HG02884 (cell line): Measurements from ENCODE around the gene USP27X.

ENCODE experiments used
- ATAC-seq: cut with Tn5 transposase; IDR thresholded peaks from one replicate; pipeline ENCODE4 v1.9.1; 2021; ENCODE audit warnings: mild to moderate bottlenecking, moderate library complexity; ENCODE audit not compliant: unreplicated experiment

The USP27X gene

GRCh38 chrX:49878834-49879655, at the start of gene USP27X:
USP27X (plus strand) TSS chrX:49879484; CDS start chrX:49880308, 824 bp downstream.
- ATAC-seq, result peak; percentile 79

DNA sequence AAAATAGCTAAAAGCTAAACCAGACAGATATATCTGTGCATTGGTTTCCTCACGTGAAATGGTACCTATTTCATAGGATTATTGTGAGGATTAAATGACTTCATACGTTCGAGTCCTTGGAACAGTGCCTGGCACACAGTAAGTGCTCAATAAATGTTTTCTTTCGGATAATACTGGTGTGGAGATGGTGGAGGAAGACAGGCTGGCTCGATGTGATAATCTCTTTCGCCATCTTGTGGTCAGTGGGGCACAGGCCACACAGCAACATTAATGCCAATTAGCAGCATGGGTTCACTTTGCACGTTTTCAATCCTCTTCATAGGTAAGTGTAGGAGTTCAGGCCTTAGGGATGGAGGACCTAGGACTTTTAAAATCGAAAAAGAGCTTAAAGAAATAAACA, 40.9 kb upstream of the USP27X start:
- ATAC-seq, result no peak

DNA sequence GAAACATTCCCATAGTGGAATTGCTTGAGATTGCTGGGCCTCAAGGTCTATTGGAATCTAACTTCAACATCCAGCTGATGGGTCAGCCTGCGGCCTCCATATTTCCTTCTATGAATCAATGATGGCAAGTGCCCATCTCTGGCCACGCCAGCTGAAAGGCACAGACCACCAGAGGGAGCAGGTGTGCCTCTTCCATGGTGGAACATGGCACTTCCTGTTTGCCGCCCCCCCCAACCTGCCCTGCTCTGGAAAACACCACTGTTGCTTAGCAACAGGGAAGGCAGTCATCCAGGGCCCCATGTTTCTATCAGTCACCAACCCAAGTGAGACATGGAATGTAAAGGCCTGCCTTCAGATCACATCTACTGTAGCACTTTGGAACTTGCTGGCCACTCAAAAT, 38.6 kb upstream of the USP27X start:
- no peak for ATAC-seq

DNA sequence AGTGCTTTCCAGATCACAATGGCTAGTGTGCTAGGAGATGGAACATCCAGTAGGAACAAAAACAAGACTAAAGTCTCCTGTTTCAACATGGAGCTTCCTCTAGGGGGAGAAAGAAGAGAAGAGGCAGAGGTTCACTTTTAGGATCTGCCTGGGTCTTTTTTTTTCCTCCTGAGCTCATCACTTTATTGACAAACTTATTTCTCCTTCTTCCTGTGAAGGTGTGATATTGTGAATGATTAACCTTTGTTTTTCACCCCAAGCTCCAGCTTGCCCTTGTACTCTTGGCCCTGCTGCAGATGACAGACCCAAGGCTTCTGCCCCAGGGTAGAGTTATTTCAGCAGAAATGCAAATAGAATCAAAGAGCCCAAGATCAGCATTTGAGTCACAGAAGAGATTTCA, 36.7 kb upstream of the USP27X start:
- no peak for ATAC-seq

- no peak for ATAC-seq
Observed at GRCh38 chrX:49844611-49845010, 34.7 kb upstream of the USP27X start.

GRCh38 chrX:49845701-49846403, 33.4 kb upstream of the USP27X start:
- ATAC-seq, result peak; percentile 62

DNA sequence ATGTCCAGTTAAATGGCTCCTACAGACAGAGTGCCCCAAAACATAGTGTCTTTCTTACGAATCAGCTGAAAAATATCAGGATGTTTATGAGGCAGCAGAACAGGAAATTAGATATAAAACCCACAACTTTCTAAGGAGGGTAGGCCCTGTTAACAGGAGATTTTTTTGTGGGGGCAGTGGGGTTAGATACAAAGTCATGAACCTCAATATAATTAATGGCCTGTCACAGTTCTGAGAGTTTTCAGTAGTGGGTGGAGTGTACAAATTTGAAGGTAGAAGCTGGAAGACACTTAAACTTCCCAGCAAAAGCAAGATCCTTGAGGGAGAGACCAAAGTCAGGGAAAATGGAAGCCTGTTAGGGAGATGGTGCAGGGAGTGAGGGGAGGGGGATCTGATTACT, 32.8 kb upstream of the USP27X start:
- no peak for ATAC-seq

GRCh38 chrX:49848275-49848674, 31.0 kb upstream of the USP27X start:
- ATAC-seq, result no peak

DNA sequence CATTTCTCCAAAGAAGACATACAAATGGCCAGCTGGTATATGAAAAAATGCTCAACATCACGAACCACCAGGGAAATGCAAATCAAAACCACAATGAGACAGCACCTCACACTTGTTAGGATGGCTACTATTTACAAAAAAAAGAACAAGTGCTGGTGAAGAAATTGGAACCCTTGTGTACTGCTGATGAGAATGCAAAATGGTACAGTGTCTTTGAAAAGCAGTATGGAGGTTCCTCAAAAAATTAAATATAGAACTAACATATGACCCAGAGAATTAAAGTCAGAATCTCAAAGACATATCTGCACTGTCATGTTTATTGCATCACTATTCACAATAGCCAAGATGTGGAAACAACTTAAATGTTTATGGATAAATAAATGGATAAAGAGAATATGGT, 29.3 kb upstream of the USP27X start:
- ATAC-seq, result no peak

- ATAC-seq, result no peak
Observed at GRCh38 chrX:49853661-49854060, 25.6 kb upstream of the USP27X start.

DNA sequence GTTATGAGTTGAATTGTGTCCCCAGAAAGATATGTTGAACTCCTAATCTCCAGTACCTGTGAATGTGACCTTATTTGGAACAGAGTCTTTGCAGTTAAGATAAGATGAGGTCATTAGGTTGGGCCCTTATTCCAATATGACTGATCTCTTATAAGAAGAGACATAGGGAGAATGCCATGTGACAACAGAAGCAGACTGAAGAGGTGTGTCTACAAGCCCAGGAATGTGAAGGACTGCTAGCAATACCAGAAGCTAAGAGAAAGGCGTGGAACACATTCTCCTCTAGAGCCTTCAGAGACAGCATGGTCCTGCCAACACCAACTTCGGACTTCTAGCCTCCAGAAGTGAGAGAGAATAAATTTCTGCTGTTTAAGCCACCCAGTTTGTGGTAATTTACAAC, 22.5 kb upstream of the USP27X start:
- ATAC-seq, result no peak

DNA sequence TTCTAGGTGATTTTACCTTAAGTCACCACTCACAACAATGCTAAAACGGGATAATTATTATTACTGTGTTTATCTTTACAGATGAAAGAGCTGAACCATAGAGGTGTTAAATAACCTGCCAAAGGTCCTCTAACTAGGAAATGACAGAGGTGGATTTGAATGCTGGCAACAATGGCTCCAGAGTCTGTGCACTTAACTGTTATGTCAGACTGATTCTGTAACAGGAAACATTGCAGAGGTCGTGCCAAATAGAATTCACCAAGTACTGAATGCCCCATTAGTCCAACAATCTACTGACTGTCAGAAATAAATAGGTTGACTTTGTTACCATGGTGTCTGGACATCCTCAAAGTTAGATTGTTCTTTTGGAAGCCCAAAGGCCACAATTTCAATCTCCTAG, 20.9 kb upstream of the USP27X start:
- ATAC-seq, result no peak

GRCh38 chrX:49859491-49859890, 19.8 kb upstream of the USP27X start:
- ATAC-seq, result no peak

GRCh38 chrX:49860867-49861535, 18.3 kb upstream of the USP27X start:
- ATAC-seq, result no peak

- no peak for ATAC-seq
Observed at GRCh38 chrX:49862093-49862492, 17.2 kb upstream of the USP27X start.

GRCh38 chrX:49868739-49869138, 10.5 kb upstream of the USP27X start:
- ATAC-seq, result no peak

DNA sequence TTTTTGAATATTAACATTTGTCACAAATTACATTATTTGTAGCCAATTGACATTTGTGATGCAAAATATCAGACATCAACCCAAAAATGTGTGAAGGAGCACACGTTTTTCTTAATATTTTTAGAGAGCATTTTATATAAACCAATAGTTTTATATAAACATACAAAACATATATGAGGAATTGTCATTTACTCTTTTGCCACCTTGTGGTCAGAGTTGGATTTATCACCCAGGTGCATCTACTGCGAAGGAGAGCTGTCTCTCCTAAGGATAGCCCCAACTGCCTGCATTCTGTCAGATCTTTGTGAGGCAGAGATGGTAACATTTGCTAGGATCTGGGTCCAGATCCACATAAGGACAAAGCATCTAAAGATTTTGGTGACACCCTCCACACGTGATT, 2.5 kb upstream of the USP27X start:
- ATAC-seq, result no peak

GRCh38 chrX:49877397-49878101, 1.7 kb upstream of the USP27X start:
- no peak for ATAC-seq

DNA sequence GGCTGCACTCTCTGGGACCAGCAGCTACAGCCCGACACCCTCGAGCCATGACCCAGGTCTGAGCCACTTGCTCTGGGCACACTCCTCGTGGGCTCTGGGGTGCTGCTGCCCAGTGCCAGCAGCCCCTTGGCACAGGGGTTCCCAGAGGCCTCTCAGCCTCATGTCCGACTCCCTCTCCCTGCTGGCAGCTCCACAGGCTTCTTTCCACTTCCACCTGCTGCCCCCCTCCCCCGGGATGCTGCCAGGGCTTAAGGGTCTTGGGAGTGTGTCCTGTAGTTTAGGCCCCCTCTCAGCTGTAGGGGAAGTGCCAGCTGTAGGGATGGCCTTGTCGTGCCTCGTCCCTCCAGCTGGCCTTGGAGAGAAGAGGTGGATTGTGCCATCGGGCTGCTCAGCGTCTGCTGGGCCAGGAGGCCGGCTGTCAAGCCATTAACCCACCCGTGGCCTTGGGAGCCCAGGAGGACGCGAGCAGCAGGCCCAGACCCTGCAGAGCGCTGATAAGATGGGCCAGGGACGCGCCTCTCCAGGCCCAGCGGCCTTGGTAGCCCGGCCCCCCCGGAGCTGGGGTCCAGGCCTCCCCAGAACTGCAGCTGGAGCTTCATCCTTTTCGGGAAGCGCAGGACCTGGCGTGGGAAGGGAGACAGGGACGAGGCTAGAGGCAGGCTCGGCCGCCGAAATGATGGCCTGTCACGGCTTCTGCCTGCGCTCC, 1.0 kb upstream of the USP27X start:
- ATAC-seq, result no peak

DNA sequence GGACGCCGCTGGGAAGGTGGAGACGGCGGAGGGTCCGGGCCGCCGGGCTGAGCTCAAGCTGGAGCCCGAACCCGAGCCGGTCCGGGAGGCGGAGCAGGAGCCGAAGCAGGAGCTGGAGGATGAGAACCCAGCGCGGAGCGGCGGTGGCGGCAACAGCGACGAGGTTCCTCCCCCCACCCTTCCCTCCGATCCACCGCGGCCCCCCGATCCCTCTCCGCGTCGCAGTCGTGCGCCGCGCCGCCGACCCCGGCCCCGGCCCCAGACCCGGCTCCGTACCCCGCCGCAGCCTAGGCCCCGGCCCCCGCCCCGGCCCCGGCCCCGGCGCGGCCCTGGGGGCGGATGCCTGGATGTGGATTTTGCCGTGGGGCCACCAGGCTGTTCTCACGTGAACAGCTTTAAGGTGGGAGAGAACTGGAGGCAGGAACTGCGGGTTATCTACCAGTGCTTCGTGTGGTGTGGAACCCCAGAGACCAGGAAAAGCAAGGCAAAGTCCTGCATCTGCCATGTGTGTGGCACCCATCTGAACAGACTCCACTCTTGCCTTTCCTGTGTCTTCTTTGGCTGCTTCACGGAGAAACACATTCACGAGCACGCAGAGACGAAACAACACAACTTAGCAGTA, 483 bp downstream of the USP27X start:
- ATAC-seq, result peak; percentile 5
